ENCODE data around the gene PPARD. TPM values are rescaled to one million over a fixed set of nuclear protein-coding genes. Genes with fewer than 3 reads are reported as not detected.

Gene PPARD
- polyA plus RNA-seq, 1 experiment: 40.9 TPM

- ChIA-PET CTCF (no interaction called here), POLR2A (no interaction called here)
- DNase-seq (ENCODE audit: low read depth): no peak
- H3K36me3 ChIP-seq (ENCODE audit: control insufficient read depth, insufficient read depth, low read length): no peaks in the 10 kb centered on the region; the same call in 1 of the 2 replicates
- no peaks in the 10 kb centered on the region for H3K27me3 ChIP-seq (ENCODE audit: control insufficient read depth, insufficient read depth, low read length)
- TF ChIP-seq CTCF (IDR thresholded peaks at IDR 0.05; ENCODE audit: insufficient read depth, low read depth, low read length): no peak
- no peak overlapping the region for H3K4me3 ChIP-seq (ENCODE audit: low read depth, low read length)
Measured at GRCh38 chr6:35403544-35404442, 61.4 kb downstream of the PPARD start.

- no peak for DNase-seq (ENCODE audit: low read depth)
- no peak overlapping the region for H3K4me3 ChIP-seq (ENCODE audit: low read depth, low read length)
- no peak for TF ChIP-seq CTCF (IDR thresholded peaks at IDR 0.05; ENCODE audit: insufficient read depth, low read depth, low read length)
- ChIA-PET CTCF (interaction anchor here (0.9 to 3.1 kb wide), 3 partner anchors 8 to 15 kb away, joined by 3 to 13 read pairs (median 8); no protein-coding TSS in a partner anchor), POLR2A (no interaction called here)
- no peaks in the 10 kb centered on the region for H3K27me3 ChIP-seq (ENCODE audit: control insufficient read depth, insufficient read depth, low read length)
- peaks cover 3% of the 10 kb centered on the region for H3K36me3 ChIP-seq (ENCODE audit: control insufficient read depth, insufficient read depth, low read length)
Measured at GRCh38 chr6:35406711-35407485, 64.5 kb downstream of the PPARD start.

- Histone ChIP-seq H3K4me3 (ENCODE audit: low read depth, low read length) (no peak overlapping the region), H3K27me3 (ENCODE audit: control insufficient read depth, insufficient read depth, low read length) (no peaks in the 10 kb centered on the region), H3K36me3 (ENCODE audit: control insufficient read depth, insufficient read depth, low read length) (peaks cover 11% of the 10 kb centered on the region)
- POLR2A ChIA-PET: no interaction called here
- DNase-seq (ENCODE audit: low read depth): no peak
- TF ChIP-seq CTCF (IDR thresholded peaks at IDR 0.05; ENCODE audit: insufficient read depth, low read depth, low read length): no peak
- CTCF ChIA-PET: interaction anchor here (1.2 to 3.1 kb wide), 4 partner anchors 9 to 20 kb away, joined by 3 to 13 read pairs (median 4); no protein-coding TSS in a partner anchor
Measured at GRCh38 chr6:35409245-35409644, 66.9 kb downstream of the PPARD start.

GRCh38 chr6:35410131-35410530, 67.8 kb downstream of the PPARD start:
- POLR2A ChIA-PET: no interaction called here
- no peak for TF ChIP-seq CTCF (IDR thresholded peaks at IDR 0.05; ENCODE audit: insufficient read depth, low read depth, low read length)
- H3K4me3 ChIP-seq (ENCODE audit: low read depth, low read length): no peak overlapping the region
- H3K36me3 ChIP-seq (ENCODE audit: control insufficient read depth, insufficient read depth, low read length): peaks cover 11% of the 10 kb centered on the region
- DNase-seq (ENCODE audit: low read depth): no peak
- H3K27me3 ChIP-seq (ENCODE audit: control insufficient read depth, insufficient read depth, low read length): no peaks in the 10 kb centered on the region
- CTCF ChIA-PET: interaction anchor here (0.8 to 3.1 kb wide), 4 partner anchors 8 to 19 kb away, joined by 3 to 13 read pairs (median 4); no protein-coding TSS in a partner anchor

GRCh38 chr6:35411066-35411465, 68.7 kb downstream of the PPARD start:
- peaks cover 11% of the 10 kb centered on the region for H3K36me3 ChIP-seq (ENCODE audit: control insufficient read depth, insufficient read depth, low read length)
- ChIA-PET POLR2A (no interaction called here), CTCF (interaction anchor here (1.1 to 1.6 kb wide), 3 partner anchors 14 to 69 kb away, joined by 3 to 5 read pairs (median 3); no protein-coding TSS in a partner anchor)
- no peak overlapping the region for H3K4me3 ChIP-seq (ENCODE audit: low read depth, low read length)
- no peaks in the 10 kb centered on the region for H3K27me3 ChIP-seq (ENCODE audit: control insufficient read depth, insufficient read depth, low read length)
- TF ChIP-seq CTCF (IDR thresholded peaks at IDR 0.05; ENCODE audit: insufficient read depth, low read depth, low read length): no peak
- DNase-seq (ENCODE audit: low read depth): no peak

All from BJ (cell line).